ENCODE data around the gene PDPN. TPM values are rescaled to one million over a fixed set of nuclear protein-coding genes. Genes with fewer than 3 reads are reported as not detected.

PDPN gene
- total RNA-seq, 1 donor from 2014 or later: not detected

GRCh38 chr1:13573586-13573985 is 10.0 kb upstream of the PDPN start:
- no peak for TF ChIP-seq CTCF (IDR thresholded peaks at IDR 0.05)
- no peak for DNase-seq (ENCODE audit: extremely low spot score, unreplicated experiment)
- Mint-ChIP-seq H3K4me1 (ENCODE audit: unreplicated experiment) (no peaks in the 10 kb centered on the region), H3K27me3 (ENCODE audit: unreplicated experiment) (no peaks in the 10 kb centered on the region), H3K4me3 (ENCODE audit: unreplicated experiment) (no peak overlapping the region), H3K36me3 (ENCODE audit: unreplicated experiment) (no peaks in the 10 kb centered on the region), H3K9me3 (ENCODE audit: unreplicated experiment) (peaks cover 31% of the 10 kb centered on the region), H3K27ac (ENCODE audit: unreplicated experiment) (no peak overlapping the region)

- H3K4me3 Mint-ChIP-seq (ENCODE audit: unreplicated experiment): no peak overlapping the region
Observed at GRCh38 chr1:13576926-13577325, 6.7 kb upstream of the PDPN start.

GRCh38 chr1:13577846-13578245 is 5.8 kb upstream of the PDPN start:
- DNase-seq (ENCODE audit: extremely low spot score, unreplicated experiment): no peak
- peaks cover 6% of the 10 kb centered on the region for H3K27me3 Mint-ChIP-seq (ENCODE audit: unreplicated experiment)
- H3K4me1 Mint-ChIP-seq (ENCODE audit: unreplicated experiment): no peaks in the 10 kb centered on the region
- no peak overlapping the region for H3K27ac Mint-ChIP-seq (ENCODE audit: unreplicated experiment)
- no peak for TF ChIP-seq CTCF (IDR thresholded peaks at IDR 0.05)
- no peak overlapping the region for H3K4me3 Mint-ChIP-seq (ENCODE audit: unreplicated experiment)
- peaks cover 14% of the 10 kb centered on the region for H3K9me3 Mint-ChIP-seq (ENCODE audit: unreplicated experiment)
- H3K36me3 Mint-ChIP-seq (ENCODE audit: unreplicated experiment): no peaks in the 10 kb centered on the region

More at GRCh38 chr1:13576926-13577325, 6.7 kb upstream of the PDPN start:
- H3K27me3 Mint-ChIP-seq (ENCODE audit: unreplicated experiment): no peaks in the 10 kb centered on the region
- TF ChIP-seq CTCF (IDR thresholded peaks at IDR 0.05): no peak
- H3K9me3 Mint-ChIP-seq (ENCODE audit: unreplicated experiment): peaks cover 22% of the 10 kb centered on the region
- no peaks in the 10 kb centered on the region for H3K4me1 Mint-ChIP-seq (ENCODE audit: unreplicated experiment)
- H3K27ac Mint-ChIP-seq (ENCODE audit: unreplicated experiment): no peak overlapping the region
- H3K36me3 Mint-ChIP-seq (ENCODE audit: unreplicated experiment): no peaks in the 10 kb centered on the region
- no peak for DNase-seq (ENCODE audit: extremely low spot score, unreplicated experiment)

- no peak overlapping the region for H3K27ac Mint-ChIP-seq (ENCODE audit: unreplicated experiment)
Observed at GRCh38 chr1:13581446-13581845, 2.2 kb upstream of the PDPN start.

More at GRCh38 chr1:13581446-13581845, 2.2 kb upstream of the PDPN start:
- H3K4me3 Mint-ChIP-seq (ENCODE audit: unreplicated experiment): no peak overlapping the region
- no peaks in the 10 kb centered on the region for H3K36me3 Mint-ChIP-seq (ENCODE audit: unreplicated experiment)
- peaks cover 3% of the 10 kb centered on the region for H3K9me3 Mint-ChIP-seq (ENCODE audit: unreplicated experiment)
- TF ChIP-seq CTCF (IDR thresholded peaks at IDR 0.05): no peak
- no peaks in the 10 kb centered on the region for H3K4me1 Mint-ChIP-seq (ENCODE audit: unreplicated experiment)
- no peak for DNase-seq (ENCODE audit: extremely low spot score, unreplicated experiment)
- H3K27me3 Mint-ChIP-seq (ENCODE audit: unreplicated experiment): peaks cover 21% of the 10 kb centered on the region

All from osteocyte (in vitro differentiated cells).